Measurements from ENCODE around the gene KLC3.
A peak's percentile ranks its signal among the peaks of the same experiment; 100 is the strongest.

KLC3 gene

DNA sequence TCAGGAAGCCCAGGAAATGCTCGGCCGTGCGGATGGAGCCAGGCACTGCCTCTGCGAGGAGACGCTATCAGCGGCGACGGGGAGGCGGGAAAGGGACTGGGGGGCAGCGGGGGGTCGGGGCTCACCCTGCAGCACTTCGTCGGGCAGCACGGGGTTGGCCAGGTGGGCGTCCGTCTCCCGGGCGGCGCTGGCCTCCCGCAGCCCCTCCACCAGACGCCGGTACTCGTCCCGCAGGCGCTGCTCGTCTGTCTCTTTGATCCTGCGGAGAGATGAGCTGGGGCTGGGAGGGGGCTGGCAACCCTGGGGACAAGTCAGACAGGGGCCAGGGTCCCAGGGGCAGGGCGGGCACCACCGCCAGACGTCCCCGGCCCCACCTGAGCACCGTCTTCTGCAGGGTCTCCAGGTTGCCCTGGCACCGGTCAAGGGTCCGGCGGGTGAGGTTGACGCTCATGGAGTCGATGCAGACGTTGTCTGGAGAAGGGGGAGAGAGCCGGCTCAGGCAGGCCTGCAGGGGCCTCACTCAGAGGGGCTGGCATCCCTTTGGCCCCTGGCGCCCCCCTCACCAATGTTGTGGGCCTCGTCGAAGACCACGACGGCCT is 23.4 kb downstream of the KLC3 start:
- TF ChIP-seq, protein P1, sequence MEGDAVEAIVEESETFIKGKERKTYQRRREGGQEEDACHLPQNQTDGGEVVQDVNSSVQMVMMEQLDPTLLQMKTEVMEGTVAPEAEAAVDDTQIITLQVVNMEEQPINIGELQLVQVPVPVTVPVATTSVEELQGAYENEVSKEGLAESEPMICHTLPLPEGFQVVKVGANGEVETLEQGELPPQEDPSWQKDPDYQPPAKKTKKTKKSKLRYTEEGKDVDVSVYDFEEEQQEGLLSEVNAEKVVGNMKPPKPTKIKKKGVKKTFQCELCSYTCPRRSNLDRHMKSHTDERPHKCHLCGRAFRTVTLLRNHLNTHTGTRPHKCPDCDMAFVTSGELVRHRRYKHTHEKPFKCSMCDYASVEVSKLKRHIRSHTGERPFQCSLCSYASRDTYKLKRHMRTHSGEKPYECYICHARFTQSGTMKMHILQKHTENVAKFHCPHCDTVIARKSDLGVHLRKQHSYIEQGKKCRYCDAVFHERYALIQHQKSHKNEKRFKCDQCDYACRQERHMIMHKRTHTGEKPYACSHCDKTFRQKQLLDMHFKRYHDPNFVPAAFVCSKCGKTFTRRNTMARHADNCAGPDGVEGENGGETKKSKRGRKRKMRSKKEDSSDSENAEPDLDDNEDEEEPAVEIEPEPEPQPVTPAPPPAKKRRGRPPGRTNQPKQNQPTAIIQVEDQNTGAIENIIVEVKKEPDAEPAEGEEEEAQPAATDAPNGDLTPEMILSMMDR (IDR thresholded peaks at IDR 0.05; ENCODE audit: control extremely low read depth, extremely low read depth, low read depth, missing control alignments): no peak
- DNase-seq (ENCODE audit: extremely low spot score): no peak
- ChIA-PET CTCF (no interaction called here), POLR2A (no interaction called here)

DNA sequence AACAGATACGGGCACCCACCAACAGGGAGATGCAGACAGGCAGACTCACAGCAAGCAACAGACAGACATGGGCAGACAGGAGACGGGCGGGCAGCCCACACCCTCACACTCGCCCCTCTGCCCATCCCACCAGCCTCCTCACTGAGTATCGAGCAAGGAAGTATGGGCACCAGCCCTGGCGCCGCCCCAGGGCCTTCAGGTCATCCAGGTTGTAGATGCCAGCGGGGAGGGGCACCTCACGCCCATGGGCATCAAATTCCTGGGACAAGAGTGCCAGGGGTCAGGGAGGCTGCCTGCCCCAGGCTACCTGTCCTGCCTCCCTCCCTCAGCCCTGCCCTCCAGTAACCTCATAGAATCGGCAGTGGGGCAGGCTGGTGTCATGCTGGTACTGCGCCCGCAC is 24.1 kb downstream of the KLC3 start:
- ChIA-PET POLR2A (no interaction called here), CTCF (no interaction called here)
- TF ChIP-seq, protein P1 (IDR thresholded peaks at IDR 0.05; ENCODE audit: control extremely low read depth, extremely low read depth, low read depth, missing control alignments): no peak
- no peak for DNase-seq (ENCODE audit: extremely low spot score)

DNA sequence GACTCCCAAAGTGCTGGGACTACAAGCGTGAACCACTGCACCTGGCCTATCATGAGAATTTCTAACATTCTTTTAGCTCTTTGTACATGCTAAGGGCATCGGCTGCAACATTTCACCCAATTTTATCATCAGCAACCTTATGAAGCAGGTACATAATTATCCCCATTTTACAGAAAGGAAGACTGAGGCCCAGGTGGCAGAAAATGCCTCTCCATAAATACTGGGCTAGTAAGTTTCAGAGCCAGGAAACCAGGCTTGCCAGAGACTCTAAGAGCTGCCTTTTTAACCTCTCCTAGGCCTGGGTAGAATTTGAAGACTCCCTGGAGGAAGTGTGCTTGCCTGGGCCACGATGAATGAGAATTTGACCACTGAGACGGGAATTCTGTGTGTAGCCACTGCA is 27.6 kb downstream of the KLC3 start:
- ChIA-PET CTCF (interaction anchor here (1.4 kb wide), 1 partner anchor 29 kb away, joined by 5 read pairs; no protein-coding TSS in a partner anchor), POLR2A (no interaction called here)
- DNase-seq (ENCODE audit: extremely low spot score): no peak
- TF ChIP-seq, protein P1 (IDR thresholded peaks at IDR 0.05; ENCODE audit: control extremely low read depth, extremely low read depth, low read depth, missing control alignments): no peak

- CTCF ChIA-PET: interaction anchor here (1.4 kb wide), 1 partner anchor 30 kb away, joined by 5 read pairs; no protein-coding TSS in a partner anchor
- TF ChIP-seq, protein P1 (IDR thresholded peaks at IDR 0.05; ENCODE audit: control extremely low read depth, extremely low read depth, low read depth, missing control alignments): no peak
- POLR2A ChIA-PET: no interaction called here
These were observed 28.3 kb downstream of the KLC3 start for GRCh38 chr19:45368737-45369340.

DNA sequence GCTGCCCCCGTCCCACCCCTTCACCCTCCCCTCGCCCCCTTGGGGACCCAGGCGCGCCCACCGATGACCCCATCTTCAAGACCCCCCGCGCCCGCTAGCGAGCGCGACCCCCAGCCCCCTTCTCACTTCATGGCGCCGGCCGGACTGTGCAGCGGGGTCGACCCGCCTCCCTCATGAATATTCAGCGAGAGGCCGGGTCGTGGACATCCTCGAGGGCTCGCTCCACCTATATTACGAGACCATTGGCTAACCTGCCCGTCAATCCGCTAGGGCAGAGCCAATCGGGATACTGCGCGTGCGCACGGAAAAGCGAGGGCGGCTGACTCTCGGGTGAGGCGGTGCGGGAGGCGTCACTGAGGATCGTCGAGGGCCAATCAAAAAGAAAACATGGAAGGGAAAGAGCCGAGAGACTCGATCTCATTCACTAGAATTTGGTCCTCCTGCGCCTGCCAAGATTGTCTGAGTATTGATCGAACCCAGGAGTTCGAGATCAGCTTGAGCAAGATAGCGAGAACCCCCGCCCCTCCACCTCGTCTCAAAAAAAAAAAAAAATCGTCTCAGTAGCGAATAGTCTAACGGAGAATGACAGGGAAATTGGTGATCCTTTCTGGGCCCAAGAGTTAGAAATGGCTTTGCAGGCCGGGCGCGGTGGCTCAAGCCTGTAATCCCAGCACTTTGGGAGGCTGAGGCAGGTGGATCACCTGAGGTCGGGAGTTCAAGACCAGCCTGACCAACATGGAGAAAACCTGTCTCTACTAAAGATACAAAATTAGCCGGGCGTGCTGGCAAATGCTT is 30.1 kb downstream of the KLC3 start, which contains the start of gene ERCC2:
ERCC2 (minus strand) TSS at position 164 of the 795 bp plus-strand sequence; CDS start at position 131, 33 bp downstream.
- ChIA-PET POLR2A (interaction anchor here (0.6 kb wide), 1 partner anchor 10 kb away, joined by 3 read pairs; no protein-coding TSS in a partner anchor), CTCF (no interaction called here)
- TF ChIP-seq, protein P1 (IDR thresholded peaks at IDR 0.05; ENCODE audit: control extremely low read depth, extremely low read depth, low read depth, missing control alignments): no peak
- DNase-seq (ENCODE audit: extremely low spot score): peak; percentile 100

More at GRCh38 chr19:45368737-45369340, 28.3 kb downstream of the KLC3 start:
- DNase-seq (ENCODE audit: extremely low spot score): no peak

DNA sequence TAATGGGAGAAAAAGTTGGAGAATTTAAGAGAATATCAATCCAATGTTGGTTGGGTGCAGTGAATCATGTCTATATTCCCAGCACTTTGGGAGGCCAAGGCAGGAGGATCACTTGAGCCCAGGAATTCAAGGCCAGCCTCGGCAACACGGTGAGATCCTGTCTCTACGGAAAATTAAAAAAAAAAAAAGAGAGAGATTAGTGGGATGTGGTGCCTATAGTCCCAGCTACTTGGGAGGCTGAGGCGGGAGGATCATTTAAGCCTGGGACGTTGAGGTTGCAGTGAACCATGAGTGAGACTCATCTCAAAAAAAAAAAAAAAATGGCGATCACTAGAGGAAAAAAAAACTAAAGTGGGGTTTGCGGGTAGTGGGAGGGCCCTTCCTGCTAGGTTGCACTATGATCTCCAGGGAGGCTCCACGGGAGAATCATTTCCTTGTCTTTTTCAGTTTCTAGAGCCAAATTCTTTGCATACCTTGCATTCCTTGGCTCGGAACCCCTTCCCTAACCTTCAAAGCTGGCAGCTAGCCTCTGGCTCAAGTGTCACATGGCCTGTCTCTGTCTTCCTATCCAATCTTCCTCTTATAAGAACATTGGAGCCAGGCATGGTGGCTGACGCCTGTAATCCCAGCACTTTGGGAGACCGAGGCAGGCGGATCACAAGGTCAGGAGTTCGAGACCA is 35.6 kb downstream of the KLC3 start:
- TF ChIP-seq, protein P1 (IDR thresholded peaks at IDR 0.05; ENCODE audit: control extremely low read depth, extremely low read depth, low read depth, missing control alignments): no peak
- POLR2A ChIA-PET: no interaction called here
- DNase-seq (ENCODE audit: extremely low spot score): no peak
- CTCF ChIA-PET: interaction anchor here (1.1 kb wide), 1 partner anchor 28 kb away, joined by 3 read pairs; the partner anchor contains the start of gene PPP1R13L
